ENCODE measurements around the gene CDS1.
A peak's percentile ranks its signal among the peaks of the same experiment; 100 is the strongest.
"Not testable (repeated sequence)": the region's sequence is repeated elsewhere in the genome, so short reads cannot be mapped to it uniquely, and the experiment has no call there.

CDS1 gene

DNA sequence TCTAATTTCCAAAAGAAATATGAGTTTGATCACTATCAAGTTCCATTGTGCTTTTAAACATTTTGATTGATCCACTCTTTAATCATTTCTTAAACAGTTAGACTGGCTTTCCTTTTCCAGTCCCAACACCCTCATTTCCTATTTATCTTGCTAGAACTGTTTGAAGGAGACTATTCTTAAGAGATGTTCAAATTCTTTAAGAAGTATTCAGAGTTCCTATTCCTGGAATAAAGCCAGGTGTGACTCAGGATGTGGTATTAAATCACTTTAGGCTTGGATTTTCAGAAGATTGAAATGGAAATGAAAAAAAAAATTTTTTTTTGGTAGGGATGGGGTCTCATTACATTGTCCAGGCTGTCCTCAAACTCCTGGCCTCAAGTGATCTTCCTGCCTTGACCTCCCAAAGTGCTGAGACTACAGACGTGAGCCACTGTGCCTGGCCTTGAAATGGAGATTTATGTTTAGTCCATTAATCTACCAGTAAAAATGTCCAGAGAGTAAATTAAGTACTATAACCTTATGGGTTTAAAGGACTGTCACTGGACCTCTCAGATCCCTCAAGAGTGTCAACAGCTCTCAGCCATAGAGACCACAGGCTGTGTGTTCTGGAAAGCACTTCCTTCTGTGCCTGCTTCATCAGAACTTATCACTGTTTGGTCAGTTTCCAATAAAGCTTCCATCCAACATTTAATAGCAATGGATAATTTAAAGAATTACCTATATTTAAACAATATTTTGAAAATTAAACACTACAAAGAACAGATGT lies 90.7 kb downstream of the CDS1 start:
- peak; percentile 87 for DNase-seq (ENCODE audit: low read depth)

DNA sequence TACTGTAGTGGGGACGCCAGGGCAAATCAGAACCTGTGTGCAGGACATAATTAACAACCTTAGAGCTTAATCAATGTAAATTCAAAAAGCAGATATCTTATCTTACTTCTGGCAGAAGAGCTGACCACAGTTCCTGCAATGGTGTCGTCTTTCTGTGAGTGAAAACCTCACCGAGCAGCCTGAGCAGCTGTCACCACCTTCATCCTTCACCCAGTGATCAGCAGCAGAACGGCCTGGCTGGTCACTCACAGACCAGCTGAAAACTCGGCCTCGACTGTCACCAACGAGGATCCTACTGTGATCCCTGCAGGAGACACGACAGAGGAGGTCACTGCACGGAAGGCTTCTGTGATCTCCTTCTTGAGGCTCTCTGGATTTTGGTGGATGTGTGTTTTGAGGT lies 94.2 kb downstream of the CDS1 start:
- no peak for DNase-seq (ENCODE audit: low read depth)

DNA sequence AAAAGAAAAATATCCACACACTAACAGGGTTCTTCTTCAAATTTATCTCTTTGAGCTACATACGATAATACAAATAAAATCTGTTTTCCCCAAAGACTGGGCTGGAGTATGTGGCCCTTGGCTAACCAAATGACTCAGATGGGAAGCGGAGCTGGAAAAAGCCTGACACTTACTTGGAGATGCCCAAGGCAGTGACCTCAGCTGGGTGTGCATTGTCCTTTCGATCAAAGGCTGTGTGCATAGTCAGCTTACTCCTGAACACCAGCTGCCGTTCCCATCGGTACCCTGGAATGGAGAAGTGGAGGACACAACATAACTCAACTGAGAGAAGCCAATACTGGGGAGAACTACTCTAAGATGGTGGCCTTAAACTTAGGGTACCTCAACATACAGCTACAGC lies 95.1 kb downstream of the CDS1 start:
- no peak for DNase-seq (ENCODE audit: low read depth)

DNA sequence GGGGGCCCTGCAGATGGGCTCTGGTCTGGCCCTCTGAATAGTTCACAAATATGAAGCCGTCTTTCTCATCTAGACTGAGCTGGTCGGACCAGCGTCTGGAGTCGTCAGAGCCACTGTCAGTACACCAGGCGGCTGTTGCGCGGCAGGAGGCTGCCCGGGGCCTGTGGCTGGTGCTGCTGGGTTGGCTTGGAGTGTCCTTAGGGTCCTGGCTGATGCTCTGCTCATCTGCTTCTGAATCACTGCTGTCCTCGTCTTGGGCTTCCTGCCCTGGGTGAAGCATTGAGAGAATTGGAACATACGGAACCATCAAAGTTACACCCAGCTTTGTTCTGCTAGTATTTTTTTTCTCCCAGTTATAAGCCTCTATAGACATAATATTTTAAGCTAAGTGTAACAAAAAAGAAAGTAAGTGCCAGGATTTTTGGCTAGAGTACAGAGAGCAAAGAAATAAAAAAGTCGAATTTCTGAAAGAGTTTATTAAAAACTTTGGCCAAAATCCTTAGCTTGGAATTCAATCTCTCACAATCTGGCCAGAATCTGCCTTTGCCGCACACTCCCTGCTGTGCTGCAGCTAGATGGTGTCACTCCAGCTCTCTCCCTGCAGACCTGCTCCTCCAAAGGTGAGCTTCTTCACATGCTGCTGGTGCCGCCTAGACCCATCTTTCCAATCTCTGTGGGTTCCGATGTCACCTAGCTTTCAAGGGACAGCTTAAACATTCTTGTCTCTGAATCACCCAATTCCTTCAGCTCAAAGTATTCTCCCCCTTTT lies 96.2 kb downstream of the CDS1 start:
- no peak for DNase-seq (ENCODE audit: low read depth)

DNA sequence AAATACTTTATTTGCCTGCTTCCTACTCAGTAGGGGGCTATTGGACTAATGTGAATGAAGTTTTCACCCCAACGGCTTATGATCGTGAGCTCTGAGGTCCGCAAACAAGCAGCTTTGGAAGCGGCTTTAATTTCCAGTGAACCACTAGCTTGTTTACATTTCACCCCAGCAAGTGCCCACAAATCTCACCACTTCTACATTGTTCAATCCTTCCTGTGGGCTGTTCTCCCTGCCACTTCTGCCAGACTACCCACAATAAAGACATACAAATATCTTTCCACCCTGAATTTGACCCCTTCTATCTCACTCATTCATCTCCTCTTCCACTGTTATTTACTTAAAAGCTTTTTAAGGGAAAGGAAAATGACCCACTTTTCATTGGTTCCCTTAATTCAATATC lies 98.0 kb downstream of the CDS1 start:
- DNase-seq (ENCODE audit: low read depth) = no peak

DNA sequence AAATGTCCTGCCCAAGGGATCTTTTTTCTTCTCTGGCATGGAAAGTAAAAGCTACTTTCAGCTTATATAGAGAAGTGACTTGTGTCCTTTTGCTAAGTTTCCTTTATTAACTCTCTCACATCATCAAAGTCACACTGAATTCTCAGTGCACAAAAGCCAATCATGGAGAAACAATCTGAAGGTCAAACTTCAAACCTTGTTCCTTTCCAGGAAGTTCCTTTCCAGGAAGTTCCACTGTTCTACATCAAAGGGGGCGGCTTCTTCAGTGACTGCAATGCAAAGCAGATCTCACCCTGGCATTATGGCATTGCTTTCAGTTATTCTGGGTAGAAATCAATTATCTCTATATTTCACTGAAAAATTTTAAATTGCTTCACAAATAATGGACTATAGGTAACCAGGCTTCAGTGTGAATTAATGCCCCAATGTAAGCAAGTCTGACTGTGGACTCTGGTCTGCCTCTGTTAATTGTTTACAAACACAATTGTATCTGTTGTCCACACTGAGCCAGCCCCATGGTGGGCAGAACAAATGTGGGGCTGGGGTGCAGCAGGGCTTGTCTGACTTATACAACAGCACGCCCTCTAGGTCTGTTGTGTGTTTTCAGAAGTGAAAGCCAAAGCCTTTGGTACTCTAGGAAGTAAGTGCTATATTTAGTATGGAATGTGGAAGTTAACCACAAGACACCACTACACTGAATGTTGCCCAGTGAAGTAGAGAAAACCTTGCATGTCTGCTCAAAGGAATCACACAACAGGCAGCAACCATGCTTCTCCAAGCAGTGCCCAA lies 98.8 kb downstream of the CDS1 start:
- peak; percentile 83 for DNase-seq (ENCODE audit: low read depth)

DNA sequence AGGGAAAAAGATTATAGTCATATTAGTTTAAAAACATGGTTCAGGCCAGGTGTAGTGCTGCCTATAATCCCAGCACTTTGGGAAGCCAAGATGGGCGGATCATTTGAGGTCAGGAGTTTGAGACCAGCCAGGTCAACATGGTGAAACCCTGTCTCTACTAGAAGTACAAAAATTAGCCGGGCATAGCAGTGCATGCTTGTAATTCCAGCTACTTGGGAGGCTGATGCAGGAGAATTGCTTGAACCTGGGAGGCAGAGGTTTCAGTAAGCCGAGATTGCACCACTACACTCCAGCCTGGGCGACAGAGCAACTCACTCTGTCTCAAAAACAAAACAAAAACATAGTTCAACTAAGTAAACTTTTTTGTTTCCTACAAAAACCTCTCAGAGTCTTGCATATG lies 99.7 kb downstream of the CDS1 start:
- not testable (repeated sequence) for DNase-seq (ENCODE audit: low read depth)

DNA sequence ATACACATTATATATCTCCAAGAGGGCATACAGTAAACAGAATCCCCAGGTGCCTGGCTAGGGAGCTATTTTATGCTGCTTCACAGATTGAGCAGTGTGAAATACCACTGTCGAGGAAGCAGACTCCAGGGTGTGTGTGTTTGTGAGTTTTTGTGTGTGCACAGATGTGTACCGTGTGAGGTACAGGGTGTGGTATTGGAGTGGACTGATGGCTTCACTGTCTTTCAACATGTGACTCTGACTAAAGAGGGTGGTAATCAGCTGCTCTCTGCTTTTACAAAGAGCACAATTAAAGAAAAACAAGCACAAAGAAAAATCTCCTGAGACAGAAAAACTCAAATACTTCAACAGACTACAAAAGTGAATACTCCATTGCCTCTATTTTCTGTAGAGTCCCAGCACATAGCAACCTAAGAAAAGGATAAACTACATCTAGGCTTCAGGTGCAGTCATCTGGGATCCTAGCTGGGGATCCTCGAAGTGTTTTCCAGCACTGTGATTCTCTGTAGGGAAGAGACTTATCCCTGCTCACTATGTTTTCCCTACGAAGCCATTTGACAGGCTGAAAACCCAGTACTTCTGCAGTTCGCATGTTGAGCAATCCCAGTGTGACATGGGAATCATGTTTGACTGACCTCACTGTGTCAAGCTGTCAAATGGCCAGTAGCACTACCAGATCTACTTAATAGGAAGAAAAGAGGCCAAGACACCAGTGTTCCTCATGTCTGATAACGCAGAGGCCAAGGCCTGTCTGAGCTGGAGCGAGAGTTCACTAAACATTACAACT lies 100.3 kb downstream of the CDS1 start:
- no peak for DNase-seq (ENCODE audit: low read depth)

DNA sequence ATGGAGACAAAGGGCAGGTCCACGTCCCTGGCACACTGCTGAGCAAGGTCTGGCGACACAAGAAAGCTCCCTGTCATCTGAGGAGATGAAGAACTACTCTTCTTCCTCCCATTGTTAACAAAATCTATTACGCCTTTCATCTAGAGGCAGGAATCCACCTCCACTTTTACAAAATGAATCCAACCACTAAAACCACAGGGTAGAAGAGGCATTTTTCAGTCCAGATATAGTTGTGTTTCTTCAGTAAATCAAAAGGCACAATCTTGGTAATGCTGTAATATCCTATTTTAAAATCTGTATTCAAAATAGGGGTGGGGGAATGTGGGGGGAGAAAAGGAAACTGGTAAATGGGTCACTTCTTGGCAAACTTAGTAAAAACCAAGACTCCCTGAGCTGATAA lies 101.4 kb downstream of the CDS1 start:
- DNase-seq (ENCODE audit: low read depth) = no peak

DNA sequence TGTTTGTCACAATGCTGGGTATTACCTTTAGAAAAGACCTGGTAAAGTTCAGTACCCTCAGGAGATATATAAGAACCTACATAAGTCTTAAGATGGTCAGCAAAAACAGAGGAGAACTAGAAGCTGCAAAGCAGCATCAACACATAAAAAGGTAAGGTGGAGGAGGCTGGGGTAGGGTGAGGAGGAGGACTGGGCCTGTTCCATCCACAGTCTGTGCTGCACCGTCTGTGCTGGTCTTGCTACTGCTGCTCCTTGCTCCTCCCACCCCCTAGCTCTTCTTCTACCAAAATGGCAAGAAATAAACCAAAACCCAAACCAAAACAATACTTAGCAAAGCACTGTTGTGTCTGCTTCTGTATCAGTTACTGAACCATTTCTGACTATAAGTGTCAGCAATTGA lies 102.2 kb downstream of the CDS1 start:
- DNase-seq (ENCODE audit: low read depth) = no peak

DNA sequence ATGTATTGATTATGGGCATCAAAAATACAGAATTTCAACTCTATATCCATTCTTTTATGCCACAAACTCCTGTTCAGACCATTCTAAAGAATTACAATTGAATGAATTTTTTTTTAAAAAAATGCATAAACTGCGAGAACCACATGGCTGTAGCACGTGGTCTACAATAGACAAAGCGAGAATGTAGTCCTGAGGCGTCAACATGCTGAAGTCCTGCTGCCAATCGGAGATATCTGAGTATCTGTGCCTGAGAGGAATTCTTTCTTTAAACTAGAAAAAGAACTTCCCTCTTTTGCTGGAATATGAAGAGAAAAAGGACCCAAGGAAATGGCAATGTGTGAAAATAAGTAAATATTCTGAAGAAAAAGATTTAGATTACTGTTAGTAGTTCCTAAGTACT lies 105.7 kb downstream of the CDS1 start:
- no peak for DNase-seq (ENCODE audit: low read depth)

DNA sequence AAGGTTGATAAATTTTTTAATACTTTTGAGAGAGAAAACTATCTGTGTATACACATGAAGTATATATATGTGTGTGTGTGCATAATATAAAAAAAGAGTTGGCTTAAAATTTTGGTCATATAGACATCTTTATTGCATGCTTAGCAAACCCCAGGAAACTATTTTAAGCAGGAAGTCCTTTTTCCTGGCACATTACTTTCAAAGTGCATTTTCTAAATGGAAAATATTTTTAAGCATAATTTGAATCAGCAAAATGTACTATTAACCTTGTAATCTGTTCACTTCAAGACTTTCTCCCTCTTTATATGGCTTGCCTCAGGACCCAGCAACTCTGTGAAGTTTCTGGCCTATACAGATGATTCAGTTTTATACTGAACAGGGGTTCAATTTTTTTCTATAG lies 106.3 kb downstream of the CDS1 start:
- DNase-seq (ENCODE audit: low read depth) = no peak

DNA sequence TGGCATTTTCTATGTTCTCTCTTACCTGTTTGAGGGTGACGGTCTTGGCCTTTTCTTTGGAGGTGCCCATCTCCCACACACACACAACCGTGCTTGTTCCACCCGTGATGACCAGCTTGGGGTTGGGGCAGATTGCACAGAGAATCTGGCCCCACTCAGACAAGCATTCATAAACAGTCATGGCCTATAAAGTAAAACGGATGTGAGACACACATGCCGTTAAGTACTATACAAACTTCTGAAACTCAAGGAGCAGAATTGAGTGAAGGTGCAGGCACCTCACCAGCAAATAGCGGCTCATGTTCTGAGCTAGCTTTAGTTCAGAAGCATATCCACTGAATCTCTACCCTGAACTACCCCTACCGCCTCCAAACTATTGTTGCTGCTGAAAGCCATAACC lies 107.6 kb downstream of the CDS1 start:
- DNase-seq (ENCODE audit: low read depth) = no peak

DNA sequence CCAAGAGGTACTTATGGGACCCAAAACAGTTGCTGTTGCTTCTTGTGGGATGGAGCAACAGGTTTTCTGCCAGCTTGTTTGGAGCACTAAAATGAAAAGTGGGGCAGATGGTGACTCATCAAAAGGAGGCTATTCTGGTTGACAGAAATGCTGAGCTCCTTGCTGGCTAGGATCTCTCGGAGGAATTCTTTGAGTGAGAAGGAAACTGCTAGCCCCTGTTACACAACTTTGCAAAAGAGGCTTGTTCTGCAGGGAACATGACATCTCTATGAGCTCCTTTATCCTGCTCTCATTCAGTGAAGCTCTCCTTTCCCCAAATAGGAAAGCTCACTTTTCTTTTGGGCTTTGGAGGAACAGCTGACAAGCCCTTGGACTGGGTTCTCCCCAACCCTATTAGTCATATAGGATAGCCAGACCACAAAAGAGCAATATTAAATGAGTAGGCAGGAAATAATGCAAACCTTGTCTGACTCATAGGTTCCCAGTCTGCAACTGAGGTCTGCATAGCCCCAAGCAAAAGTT lies 108.3 kb downstream of the CDS1 start:
- DNase-seq (ENCODE audit: low read depth) = peak; percentile 94

DNA sequence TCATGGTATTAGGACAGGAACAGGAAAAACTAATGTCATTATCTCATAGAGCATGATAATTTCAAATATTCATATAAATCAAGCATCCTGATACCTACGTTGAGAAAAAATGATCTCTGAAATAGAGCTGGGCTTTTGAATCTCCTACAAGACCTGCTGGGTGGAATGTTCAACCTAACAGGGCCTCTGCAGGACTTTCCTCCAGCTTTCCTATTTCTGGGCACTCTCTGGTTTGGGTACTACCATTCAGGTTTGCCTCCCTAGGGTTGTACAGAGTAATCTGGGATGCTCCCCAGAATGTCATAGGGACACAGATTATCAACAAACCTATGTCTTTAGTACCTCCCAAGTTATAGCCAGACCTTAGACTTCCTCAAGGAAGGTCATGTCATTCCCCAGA lies 108.9 kb downstream of the CDS1 start:
- no peak for DNase-seq (ENCODE audit: low read depth)

DNA sequence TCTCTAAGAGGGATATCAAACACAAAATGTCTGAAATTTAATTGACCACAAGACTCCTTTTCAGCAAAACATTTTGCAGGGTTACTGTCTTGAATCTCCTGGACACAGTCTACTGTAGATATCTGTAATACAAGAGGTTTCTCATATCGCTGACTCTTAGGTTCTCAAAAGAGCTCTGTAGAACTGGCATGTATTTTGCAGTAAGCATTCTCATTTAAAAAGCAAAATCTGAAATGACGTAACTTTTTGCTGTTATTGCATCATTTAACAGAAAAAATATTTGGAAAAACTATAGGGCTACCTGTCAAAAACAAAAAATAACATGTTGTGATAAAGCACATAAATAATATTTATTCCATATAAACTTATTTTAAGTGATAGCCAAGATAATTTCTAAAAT lies 114.2 kb downstream of the CDS1 start:
- DNase-seq (ENCODE audit: low read depth) = no peak

DNA sequence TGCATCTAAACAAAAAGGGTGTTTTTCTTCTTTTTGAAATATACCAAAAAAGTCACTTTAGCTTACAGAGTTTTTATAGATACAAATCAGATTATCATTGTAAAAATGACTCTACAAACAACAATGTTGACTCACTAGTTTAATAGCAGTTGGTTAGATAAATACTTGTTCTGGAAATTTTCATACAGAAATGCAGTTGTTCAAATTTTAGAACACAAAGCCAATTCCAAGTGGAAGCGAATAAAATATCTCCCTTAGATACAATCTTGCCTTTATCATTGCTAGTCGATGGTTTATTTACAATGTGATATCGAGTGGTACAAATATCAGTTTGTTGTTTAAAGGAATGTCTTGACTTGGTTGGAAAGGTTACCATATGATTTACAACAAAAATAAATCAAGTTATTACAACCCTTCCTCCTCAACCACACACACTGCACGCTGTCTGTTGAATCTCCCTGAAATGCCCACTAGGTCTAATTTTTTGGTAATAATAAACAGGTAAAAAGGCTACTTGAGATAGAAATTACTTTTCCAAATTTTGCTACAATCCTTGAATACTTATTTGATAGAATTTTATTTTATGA lies 114.8 kb downstream of the CDS1 start:
- DNase-seq (ENCODE audit: low read depth) = peak; percentile 36

DNA sequence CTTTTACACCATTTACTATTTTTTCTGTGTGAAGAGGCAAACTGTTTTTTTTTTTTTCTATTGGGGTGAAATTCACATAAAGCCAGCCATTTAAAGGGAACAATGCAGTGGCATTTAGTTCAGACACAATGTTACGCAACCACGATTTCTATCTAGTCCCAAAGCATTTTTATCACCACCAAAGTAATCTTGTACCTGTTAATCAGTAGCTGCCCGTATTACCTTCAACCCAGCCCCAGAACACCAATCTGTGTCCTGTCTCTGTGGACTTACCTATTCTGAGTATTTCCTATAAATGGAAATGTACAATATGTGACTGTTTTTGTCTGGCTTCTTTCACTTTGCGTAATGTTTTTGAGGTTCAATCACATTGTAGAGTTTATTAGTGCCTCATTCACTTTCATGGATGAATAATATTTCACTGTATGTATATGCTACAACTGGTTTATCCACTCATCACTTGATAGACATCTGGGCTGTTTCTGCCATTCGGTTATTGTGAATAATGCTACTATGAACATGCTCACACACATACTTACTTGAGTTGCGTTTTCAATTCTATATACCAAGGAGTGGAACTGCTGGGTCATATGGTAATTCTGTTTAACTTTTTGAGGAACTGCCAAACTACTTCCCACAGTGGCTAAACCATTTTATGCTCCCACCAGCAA lies 116.2 kb downstream of the CDS1 start:
- no peak for DNase-seq (ENCODE audit: low read depth)
